ENCODE results near the gene GPC5. TPM values are rescaled to one million over a fixed set of nuclear protein-coding genes. Genes with fewer than 3 reads are reported as not detected.
"Not testable (repeated sequence)": the region's sequence is repeated elsewhere in the genome, so short reads cannot be mapped to it uniquely, and the experiment has no call there.

The GPC5 gene
- total RNA-seq, 1 donor from 2014 or later, result 2.5 TPM

DNA sequence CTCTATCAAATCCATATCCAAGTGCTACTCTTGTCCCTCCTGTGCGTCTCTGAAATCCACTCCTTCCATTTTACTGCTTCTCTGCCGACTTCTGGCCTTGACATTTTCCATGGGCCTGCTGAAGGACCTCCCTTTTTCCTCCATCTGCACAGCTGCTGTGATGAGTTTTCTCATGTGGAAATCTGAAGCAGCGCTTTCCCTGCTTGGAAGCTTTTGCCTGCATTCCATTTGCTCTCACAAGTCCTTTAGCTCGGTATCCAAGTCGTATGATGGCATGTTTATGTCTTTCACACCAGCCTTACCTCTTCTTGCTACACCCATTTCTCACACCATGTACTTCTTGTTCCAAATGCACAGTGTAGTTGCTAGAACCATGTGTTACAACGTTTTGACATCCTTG is 328.2 kb downstream of the GPC5 start:
- ATAC-seq, result no peak
- DNase-seq (ENCODE audit: low spot score), result no peak
- intact Hi-C loops (cut with DNase I), result no loop called here

DNA sequence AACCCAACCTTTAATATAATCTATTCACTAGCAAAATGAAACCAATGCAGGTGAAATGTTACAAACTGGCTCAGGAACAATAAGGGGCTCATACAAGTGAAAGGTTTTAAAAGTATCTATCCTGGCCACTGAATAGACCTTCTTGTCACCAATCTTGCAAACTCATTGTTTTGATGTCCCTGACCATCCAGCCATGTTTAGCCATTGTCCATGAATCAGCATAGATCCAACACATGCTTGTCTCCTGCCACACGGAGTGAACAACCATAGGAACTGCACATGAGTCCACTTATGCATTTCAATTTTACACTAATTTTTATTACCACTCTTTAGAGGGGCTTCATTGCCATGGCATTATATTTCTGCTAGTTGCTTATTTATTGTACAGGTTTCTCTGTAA is 331.4 kb downstream of the GPC5 start:
- no peak for DNase-seq (ENCODE audit: low spot score)
- ATAC-seq, result no peak
- intact Hi-C loops (cut with DNase I), result no loop called here

DNA sequence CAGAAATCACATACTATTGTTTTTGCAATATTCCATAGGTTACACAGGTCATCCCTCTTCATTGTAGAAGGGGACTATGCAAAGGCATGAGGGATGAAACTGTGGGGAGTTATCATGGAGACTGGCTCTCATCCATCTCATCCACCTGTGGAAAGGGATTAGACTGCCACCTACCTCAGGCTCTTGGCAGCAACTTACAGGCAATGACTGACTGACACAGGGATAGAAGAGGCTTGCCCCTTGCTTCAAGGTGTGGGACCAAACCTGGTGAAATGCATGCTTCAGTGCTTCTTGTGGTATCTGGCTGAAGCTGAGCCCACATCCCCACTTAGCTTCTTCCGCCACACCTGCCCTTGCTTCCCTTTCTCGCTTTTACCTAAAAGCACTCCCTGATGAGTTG is 341.3 kb downstream of the GPC5 start:
- DNase-seq (ENCODE audit: low spot score), result no peak
- intact Hi-C loops (cut with DNase I), result no loop called here
- ATAC-seq, result no peak

DNA sequence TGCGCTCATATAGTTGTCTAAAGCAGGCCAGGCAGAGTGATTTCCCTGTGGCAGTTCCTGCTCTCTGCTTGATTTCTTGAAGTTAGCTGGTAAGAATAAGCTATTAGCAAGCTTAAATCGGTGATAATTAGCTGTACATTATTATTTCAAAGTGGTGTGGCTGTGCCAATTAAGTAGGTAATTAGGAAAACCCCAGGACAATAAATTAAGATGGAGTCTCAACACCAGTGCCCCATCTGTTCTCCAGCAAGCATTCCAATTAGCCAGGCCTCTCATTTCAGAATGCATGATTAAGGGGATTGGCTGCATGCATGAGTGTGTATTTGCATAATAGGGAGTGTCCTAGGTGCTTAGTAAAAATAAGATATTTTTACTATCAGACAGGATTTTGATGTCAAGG is 342.3 kb downstream of the GPC5 start:
- ATAC-seq, result no peak
- intact Hi-C loops (cut with DNase I), result no loop called here
- no peak for DNase-seq (ENCODE audit: low spot score)

DNA sequence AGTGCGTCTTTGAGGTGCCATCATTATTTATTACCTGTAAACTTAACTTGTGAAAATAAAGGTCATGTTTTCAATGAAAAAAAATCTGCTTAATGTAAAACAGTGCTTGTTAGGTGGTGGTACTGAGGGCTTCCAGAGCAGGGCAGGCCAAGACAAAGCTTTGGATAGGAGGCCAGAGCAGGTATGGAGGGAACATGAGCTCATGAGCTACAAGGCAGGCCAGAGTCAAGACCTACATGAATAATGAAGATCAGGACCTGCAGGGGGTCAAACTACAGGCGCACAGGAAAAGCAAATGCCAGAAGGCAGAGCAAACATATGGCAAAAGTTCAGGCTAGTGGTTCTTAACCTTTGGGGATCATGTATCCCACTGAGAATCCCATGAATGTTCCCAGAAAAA is 343.5 kb downstream of the GPC5 start:
- intact Hi-C loops (cut with DNase I), result no loop called here
- ATAC-seq, result no peak
- no peak for DNase-seq (ENCODE audit: low spot score)

DNA sequence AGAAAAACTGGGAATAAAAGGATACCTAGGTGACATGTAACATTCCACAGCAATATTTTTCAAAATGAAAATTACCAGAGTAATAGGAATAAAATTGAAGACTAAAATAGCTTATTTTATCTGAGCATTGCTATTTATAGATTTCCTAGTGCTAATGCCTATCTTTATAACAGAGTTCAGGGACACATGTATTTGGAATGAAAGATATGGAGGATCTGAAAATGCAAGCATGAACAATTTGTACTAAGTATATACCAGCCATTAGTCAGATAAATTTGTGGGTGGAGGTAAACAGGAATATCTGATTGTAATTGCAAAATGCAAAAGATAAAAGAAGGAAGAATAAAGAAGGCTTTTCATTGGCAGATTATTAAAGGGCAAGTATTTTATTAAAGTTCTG is 345.9 kb downstream of the GPC5 start:
- ATAC-seq (no peak), DNase-seq (ENCODE audit: low spot score) (no peak)
- intact Hi-C loops (cut with DNase I), result no loop called here

DNA sequence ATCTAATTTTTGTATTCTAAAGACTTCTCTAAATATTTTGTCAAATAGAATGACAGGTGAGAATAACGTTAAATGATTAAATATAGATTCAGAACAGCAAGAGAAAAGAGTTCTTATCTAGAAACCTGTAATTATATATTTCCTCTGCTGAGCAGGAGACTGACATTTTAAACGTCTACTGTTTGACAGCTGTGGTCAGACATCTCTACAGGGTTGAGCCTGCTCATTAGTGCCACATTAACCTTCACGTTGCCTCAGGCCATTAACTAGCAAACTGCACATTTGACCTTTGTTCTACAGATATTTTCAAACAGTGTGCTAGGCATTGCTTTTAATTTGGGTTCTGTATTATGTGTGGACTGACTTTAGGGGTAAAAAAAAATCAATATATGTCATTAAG is 347.5 kb downstream of the GPC5 start:
- DNase-seq (ENCODE audit: low spot score) (no peak), ATAC-seq (no peak)
- intact Hi-C loops (cut with DNase I), result no loop called here

DNA sequence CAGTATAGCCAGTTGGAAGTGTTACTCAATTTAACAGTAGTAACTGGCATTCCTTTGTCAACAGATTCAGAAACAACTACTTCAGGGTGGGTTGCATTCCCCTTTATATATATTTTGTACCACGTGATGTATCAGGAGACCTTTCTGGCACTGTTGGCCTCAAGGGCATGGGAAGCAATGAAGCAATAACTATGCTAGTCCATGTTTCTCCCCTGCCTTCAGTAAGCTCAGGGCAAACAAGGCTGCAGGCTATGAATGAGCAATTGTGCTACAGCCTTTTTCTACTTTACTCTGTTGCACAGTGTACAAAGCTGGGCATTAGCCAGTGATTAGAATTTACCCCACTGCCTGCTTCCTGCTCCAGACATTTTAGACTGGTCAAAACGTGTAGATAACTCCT is 348.8 kb downstream of the GPC5 start:
- no peak for ATAC-seq

DNA sequence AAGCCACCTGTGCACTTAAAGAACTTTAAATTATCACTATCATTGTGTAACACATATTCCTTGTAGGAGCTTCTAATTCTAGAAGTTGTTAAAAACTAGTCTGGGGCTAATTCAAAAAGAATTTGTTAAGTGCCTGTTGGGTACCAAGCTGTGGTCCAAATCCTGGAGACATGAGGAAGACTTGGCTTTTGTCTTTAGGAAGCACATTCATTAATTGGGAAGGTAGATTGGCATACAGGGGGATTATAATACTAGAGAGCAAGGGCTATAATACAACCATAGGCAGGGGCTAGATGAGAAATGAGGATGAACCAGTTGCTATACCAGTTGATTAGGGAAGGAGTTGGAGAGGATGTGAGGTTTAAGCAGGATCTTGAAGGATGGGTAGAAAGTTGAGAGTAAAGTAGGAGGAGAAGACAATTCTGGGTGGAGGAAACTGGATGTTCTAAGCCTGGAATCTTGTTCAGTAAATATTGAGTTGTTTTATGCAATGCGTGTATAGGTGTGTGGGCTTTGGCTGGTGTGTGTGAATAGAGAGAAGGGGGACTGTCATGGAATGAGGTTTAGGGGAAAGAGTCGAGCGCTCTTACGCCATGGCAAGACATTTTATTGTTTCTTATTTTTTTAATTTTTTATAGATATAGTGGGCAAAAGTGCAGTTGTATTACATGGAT is 350.1 kb downstream of the GPC5 start:
- intact Hi-C loops (cut with DNase I), result no loop called here
- DNase-seq (ENCODE audit: low spot score) (no peak), ATAC-seq (no peak)

More for the DNA sequence above, 348.8 kb downstream of the GPC5 start:
- DNase-seq (ENCODE audit: low spot score), result no peak
- intact Hi-C loops (cut with DNase I), result no loop called here

DNA sequence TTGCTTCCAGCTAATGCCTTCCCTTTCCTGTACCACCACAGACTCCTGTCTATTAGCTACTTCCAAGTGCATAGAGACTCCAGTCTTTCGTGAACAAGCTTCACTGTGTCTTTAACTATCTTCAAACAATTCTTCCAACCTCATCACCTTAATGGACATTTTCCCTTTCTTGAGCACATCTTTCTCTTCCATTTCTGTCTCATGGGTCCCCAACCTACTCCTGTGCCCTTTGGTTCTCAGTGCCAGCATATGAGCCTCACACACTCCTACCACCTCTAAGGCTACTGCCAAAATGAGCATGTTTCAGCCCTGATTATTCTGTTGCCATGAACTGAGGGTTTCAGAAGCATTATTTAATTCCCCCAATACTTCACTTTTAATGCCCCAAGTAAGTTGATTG is 360.3 kb downstream of the GPC5 start:
- no peak for DNase-seq (ENCODE audit: low spot score)
- ATAC-seq, result no peak
- intact Hi-C loops (cut with DNase I), result no loop called here

DNA sequence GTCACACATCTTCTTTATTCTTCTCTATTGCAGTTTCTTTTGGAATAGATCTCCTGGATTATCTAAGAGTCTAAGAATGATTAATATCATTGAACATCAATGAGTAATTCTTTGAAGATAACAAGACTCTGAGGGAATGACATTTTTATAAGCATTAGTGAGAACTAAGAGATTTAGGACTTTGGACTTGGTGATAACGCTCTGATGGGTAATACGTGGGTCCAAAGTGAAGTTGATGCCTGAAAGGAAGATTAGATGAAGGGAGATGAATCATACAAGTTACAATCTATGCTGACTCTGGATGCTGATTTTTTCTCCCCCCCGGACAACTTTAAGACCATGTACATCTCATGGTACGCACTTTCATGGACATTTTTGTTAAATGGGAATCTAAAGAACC is 364.5 kb downstream of the GPC5 start:
- intact Hi-C loops (cut with DNase I), result no loop called here
- DNase-seq (ENCODE audit: low spot score) (no peak), ATAC-seq (no peak)

DNA sequence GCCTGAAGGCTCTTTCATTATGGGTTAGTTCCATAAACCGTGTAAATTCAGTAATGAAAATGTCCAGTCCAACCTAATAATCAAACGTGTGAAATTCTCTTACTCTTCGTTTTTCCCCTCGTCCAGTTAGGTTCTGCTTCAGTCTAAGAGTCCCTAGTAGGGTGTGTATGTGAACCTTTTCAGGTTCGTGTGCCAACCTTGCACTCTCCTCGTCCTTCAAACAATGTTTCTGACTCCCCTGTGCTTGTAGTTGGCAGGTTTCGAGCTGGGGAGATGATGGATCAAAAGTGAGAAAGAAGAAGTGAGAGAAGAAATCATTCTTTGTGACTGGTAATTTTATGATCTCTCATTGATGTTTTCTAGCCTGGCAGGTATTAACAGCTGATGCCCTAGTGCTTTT is 366.1 kb downstream of the GPC5 start:
- intact Hi-C loops (cut with DNase I), result no loop called here
- ATAC-seq (no peak), DNase-seq (ENCODE audit: low spot score) (no peak)

DNA sequence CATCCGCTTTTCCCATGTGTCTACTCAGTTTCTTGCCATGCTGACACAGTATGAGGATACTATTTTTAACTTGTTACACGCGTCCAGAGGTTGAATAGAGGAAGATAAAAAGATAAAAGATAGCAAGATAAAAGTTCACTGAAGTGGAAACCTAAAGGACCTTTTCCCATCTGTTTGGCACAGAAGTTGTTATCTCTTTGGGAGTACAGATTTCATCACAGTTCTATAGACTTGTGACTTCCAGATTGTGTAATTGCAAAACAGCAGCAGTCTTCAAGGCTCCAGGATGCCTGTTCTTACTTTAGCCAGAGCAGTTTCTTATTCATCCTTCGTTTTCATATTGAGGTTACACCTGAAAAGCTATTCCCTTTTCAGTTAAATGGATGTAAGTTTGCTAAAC is 369.2 kb downstream of the GPC5 start:
- no peak for ATAC-seq
- DNase-seq (ENCODE audit: low spot score), result no peak
- intact Hi-C loops (cut with DNase I), result no loop called here

DNA sequence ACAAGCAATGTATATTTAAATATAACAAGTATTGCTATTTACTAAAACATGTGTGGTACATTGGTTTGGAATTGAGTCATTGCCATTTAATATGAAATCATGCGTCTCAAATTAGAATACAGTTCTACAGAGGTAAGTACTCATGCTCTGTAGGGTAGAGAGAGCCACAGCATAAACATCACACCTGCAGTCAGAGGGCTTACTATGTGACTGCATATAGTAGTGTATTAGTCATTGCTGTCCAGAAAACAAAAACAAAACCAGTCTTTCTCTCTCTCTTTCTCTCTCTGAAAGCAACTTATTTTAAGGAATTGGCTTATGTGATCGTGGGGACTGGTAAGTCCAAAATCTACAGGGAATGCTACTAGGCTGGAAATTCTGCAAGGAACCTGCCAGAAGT is 370.3 kb downstream of the GPC5 start:
- ATAC-seq (no peak), DNase-seq (ENCODE audit: low spot score) (no peak)
- intact Hi-C loops (cut with DNase I), result no loop called here

DNA sequence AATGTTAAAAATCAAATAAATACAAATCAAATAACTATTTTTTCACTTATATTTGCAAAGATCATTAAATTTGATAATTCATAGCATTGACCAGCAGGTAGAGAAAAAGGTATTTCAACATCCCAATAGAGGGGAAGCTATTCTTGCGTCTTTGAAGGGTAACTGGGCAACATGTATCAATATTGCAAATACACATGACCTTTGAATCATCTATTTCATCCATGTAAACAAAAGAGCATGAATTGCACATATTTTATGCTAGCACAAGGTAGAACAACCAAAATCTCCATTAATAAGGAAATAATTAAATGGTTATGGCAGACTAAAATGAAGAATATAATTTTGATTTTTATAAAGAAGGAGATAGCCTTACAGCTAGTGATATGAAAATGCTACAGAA is 372.8 kb downstream of the GPC5 start:
- ATAC-seq (no peak), DNase-seq (ENCODE audit: low spot score) (no peak)
- intact Hi-C loops (cut with DNase I), result no loop called here

DNA sequence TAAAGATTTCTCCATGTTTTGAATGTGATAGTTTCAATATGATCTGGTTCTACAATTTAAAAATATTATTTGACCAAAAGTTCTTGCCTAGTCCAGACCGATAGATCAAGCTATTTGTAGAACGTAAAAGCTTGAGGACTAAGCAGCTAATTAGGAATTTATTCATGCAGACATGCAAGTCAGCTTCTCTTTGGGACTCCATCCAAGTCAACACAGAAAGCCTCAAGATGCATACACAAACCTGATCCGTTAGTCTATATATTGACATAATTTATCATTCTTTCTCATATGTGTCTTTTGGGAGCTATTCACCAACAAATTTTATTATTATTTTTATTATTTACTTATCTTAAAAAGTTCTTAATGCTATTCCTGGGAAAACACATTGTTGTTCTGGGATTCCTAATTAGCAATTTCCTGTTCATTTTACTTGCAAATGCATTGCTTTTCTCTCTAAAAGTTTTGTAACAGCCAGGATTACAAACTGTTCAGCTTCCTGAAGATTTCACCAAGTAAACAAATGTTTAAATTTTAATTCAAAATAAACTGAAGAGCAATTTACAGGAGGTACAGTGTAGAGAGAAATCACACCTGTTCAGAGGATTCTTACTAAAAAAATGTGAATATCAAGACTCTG is 375.3 kb downstream of the GPC5 start:
- no peak for DNase-seq (ENCODE audit: low spot score)
- no peak for ATAC-seq
- intact Hi-C loops (cut with DNase I), result no loop called here

DNA sequence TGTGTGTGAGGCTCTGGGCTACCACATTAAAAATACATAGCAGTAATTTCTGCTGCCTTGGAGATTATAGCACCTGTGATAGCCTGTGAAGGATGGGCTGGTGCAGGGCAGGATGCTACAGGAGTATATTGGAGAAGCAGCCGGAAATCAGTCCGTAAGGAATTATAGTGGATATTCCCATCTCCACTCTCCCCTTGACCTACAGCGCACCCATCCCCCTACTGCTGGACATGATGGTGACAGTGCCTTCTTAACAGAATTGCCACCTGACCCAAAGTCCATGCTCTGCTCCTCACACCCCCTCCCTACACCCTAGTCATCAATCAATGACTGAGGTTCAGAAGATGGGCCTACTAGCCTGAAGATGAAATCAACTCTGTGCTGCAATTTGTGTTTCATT is 376.0 kb downstream of the GPC5 start:
- no peak for ATAC-seq
- intact Hi-C loops (cut with DNase I), result no loop called here
- DNase-seq (ENCODE audit: low spot score), result no peak

DNA sequence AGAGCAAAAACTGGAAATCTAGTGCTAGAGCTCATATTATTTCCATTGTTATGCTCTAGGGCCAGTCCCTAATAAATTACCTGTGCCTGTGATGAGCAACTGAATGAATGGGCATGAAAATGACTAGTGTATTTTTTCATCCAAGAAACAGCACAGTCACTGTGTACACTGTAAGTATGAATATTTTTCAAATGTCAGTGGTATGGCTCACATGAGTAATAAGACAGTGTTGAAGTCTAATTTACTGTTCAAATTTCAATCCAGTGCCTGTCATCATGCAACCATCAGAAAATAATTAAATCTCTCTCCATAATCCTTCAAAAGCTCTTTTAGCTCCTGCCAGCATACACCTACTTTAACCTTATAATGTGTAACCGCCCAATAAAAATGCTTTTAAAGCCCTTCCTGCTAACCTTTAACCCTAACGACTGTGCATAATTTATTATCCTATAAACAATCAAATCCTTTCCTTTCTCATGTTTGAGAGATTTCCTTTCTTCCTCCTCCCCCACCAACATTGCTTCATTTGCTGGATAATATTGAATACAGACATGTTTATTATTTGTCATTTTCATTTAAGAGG is 378.3 kb downstream of the GPC5 start:
- ATAC-seq, result no peak
- DNase-seq (ENCODE audit: low spot score), result no peak
- intact Hi-C loops (cut with DNase I), result no loop called here

DNA sequence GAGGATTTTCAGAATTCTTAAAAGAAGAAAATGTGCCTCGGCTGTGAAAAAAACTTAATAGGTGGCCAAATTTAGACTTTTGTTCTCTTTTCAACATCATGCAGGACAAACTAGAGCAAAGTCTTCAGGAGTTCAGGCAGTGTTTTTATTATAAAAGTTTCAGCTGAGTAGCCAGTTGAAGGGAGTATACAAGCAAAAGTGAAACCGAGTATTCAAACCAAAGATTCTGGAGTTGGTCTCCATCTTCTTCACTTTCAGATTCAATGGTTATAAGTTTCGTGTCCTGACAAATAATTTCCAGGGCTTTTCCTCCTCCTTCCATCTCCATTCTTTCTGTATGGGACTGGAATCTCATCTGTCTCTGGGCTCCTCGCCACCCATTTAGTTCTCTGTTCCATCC is 379.7 kb downstream of the GPC5 start:
- ATAC-seq, result no peak
- intact Hi-C loops (cut with DNase I), result no loop called here

DNA sequence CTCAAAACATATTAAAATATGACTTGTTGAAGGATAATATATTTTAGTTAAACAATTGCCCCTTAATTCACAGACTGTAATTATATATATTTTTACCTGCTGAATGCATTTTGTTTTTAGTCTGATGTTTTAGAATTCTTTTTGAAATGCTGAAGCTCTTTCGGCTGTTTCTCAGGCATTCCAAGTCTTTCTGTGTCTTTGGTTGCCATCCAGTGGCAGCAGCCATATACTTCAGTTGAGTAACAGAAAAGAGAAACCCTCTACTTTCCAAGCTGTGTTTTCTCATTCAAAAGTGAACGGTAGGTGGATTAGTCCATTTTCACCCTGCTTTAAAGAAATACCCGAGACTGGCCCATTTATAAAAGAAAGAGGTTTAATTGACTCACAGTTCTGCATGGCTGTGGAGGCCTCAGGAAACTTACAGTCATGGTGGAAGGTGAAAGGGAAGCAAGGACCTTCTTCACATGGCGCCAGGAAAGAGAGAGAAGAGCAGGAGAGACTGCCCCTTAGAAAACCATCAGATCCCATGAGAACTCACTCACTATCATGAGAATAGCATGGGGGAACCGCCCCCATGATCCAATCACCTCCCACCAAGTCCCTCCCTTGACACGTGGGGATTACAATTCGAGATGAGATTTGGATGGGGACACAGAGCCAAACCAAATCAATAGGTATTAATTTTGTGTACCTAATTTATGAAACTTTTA is 383.7 kb downstream of the GPC5 start:
- ATAC-seq; intact Hi-C loops (cut with DNase I); DNase-seq (ENCODE audit: low spot score): not testable (repeated sequence)

More for the DNA sequence above, 379.7 kb downstream of the GPC5 start:
- no peak for DNase-seq (ENCODE audit: low spot score)
